Osteocyte (in vitro differentiated cells): ENCODE data around the gene ITPKB. TPM values are rescaled to one million over a fixed set of nuclear protein-coding genes. Genes with fewer than 3 reads are reported as not detected.

Experiments
- DNase-seq: peaks from one replicate; pipeline ENCODE4 v3.0.0; 2021; ENCODE audit warnings: mixed read lengths; ENCODE audit not compliant: unreplicated experiment; ENCODE audit errors: extremely low spot score
- H3K27ac Mint-ChIP-seq: one replicate; pipeline ENCODE4 v1.8.0; 2021; ENCODE audit warnings: mild to moderate bottlenecking, mixed read lengths; ENCODE audit not compliant: unreplicated experiment
- H3K27me3 Mint-ChIP-seq: one replicate; pipeline ENCODE4 v1.8.0; 2021; ENCODE audit warnings: mixed read lengths; ENCODE audit not compliant: unreplicated experiment
- H3K36me3 Mint-ChIP-seq: one replicate; pipeline ENCODE4 v1.8.0; 2021; ENCODE audit warnings: mixed read lengths; ENCODE audit not compliant: unreplicated experiment
- H3K4me1 Mint-ChIP-seq: one replicate; pipeline ENCODE4 v1.8.0; 2021; ENCODE audit warnings: mixed read lengths; ENCODE audit not compliant: unreplicated experiment
- H3K4me3 Mint-ChIP-seq: one replicate; pipeline ENCODE4 v1.8.0; 2021; ENCODE audit warnings: mild to moderate bottlenecking, moderate library complexity, mixed read lengths; ENCODE audit not compliant: unreplicated experiment
- H3K9me3 Mint-ChIP-seq: one replicate; pipeline ENCODE4 v1.8.0; 2021; ENCODE audit warnings: mixed read lengths; ENCODE audit not compliant: unreplicated experiment
- total RNA-seq: library from RNA; stranded (reverse); gene quantifications from 2 replicates; pipeline ENCODE4 v1.2.1, GENCODE V29; 2021
- TF ChIP-seq, protein P1 (sequence below): fragments of 200-600 bp; sonication (generic); IDR thresholded peaks from 2 replicates; pipeline ENCODE4 v1.5.0; 2021; ENCODE audit warnings: antibody characterized with exemption, mild to moderate bottlenecking, moderate library complexity

ITPKB gene
- total RNA-seq, 1 donor from 2014 or later: 28.3 TPM

DNA sequence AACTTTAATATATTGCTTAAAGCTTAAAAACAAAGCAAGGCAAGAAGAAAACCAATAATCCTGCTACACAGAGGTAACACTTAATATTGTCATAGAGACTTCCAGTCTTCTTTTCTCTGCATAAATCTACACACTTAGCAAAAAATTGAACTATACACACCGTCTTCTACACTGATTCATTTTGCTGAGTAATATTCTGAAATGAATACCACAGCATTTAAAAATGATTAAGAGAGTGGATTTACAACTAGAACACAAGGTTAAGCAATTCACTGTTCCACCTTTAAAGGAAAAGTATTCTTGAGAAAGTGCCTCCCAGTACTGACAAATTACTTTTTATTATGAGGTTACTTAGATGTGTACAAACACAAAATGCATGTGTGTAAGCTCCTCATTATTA, 22.2 kb upstream of the ITPKB start:
- Mint-ChIP-seq H3K4me1 (peaks cover 22% of the 10 kb centered on the region), H3K9me3 (peaks cover 3% of the 10 kb centered on the region), H3K27me3 (no peaks in the 10 kb centered on the region), H3K36me3 (no peaks in the 10 kb centered on the region), H3K4me3 (no peak overlapping the region), H3K27ac (no peak overlapping the region)
- no peak for DNase-seq
- TF ChIP-seq, protein P1, sequence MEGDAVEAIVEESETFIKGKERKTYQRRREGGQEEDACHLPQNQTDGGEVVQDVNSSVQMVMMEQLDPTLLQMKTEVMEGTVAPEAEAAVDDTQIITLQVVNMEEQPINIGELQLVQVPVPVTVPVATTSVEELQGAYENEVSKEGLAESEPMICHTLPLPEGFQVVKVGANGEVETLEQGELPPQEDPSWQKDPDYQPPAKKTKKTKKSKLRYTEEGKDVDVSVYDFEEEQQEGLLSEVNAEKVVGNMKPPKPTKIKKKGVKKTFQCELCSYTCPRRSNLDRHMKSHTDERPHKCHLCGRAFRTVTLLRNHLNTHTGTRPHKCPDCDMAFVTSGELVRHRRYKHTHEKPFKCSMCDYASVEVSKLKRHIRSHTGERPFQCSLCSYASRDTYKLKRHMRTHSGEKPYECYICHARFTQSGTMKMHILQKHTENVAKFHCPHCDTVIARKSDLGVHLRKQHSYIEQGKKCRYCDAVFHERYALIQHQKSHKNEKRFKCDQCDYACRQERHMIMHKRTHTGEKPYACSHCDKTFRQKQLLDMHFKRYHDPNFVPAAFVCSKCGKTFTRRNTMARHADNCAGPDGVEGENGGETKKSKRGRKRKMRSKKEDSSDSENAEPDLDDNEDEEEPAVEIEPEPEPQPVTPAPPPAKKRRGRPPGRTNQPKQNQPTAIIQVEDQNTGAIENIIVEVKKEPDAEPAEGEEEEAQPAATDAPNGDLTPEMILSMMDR: no peak

DNA sequence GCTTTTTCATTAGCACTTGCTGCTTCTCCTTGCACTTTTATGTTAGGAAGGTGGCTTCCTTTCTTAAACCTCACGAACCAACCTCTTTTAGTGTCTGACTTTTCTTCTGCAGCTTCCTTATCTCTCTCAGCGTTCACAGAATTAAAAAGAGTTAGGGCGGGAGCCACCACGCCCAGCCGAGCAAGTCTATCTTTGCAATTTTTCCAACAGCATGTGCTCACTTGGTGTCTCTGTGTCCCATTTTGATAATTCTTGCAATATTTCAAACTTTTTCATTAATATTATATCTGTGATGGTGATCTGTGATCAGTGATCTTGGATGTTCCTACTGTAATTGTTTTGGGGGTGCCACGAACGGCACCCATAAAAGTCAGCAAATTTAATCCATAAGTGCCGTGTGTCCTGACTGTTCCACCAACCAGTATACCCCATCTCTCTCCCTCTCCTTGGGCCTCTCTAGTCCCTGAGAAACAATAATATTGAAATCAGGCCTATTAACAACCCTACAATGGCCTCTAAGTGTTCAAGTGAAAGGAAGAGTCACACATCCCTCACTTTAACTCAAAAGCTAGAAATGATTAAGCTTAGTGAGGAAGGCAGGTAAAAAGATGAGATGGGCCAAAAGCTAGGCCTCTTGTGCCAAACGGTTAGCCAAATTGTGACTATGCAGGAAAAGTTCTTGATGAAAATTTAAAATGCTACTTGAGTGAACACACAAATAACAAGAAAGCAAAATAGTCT, 15.9 kb upstream of the ITPKB start:
- no peak for DNase-seq
- Mint-ChIP-seq H3K9me3 (peaks cover 4% of the 10 kb centered on the region), H3K4me3 (no peak overlapping the region), H3K27me3 (peaks cover 6% of the 10 kb centered on the region), H3K4me1 (peaks cover 5% of the 10 kb centered on the region), H3K36me3 (no peaks in the 10 kb centered on the region), H3K27ac (no peak overlapping the region)
- TF ChIP-seq, protein P1: no peak

DNA sequence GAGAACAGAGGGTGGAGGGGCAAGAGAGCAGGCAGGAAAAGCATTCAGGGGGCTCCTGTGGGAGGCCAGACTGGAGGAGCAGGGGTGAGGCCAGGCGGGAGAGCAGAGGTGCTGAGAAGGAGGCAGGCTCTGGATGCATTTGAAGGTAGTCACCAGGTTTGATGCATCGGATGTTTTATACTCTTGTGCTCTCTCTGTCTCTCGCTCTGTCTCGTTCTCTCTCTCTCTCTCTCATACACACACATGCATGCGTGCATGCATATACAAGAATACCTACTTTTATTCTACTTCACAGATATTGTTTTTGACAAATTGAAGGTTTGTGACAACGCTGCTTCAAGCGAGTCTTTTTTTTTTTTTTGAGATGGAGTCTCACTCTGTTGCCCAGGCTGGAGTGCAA, 15.0 kb upstream of the ITPKB start:
- H3K27ac Mint-ChIP-seq: no peak overlapping the region
- H3K9me3 Mint-ChIP-seq: peaks cover 4% of the 10 kb centered on the region
- H3K4me3 Mint-ChIP-seq: no peak overlapping the region
- no peaks in the 10 kb centered on the region for H3K36me3 Mint-ChIP-seq
- H3K27me3 Mint-ChIP-seq: peaks cover 6% of the 10 kb centered on the region
- H3K4me1 Mint-ChIP-seq: peaks cover 5% of the 10 kb centered on the region
- no peak for DNase-seq
- TF ChIP-seq, protein P1: no peak

DNA sequence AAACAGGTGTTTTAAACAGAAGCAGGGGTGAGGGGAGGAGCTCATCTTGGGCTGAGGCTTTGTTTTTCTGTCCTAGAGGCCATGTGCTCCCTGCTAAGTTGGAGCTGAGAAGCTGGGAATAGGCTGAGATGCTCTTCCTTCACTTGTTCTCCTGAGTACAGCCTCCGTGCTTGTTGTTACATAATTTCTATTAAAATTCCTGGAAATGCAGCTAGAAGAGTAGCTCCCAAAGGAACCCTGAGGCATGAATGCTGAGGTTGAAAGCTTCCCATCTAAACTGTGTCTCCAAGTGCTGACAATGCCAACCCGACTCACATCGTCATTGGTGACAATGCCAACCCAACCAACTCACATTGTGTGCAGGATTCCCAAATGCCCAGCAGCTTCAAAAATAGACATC, 12.6 kb upstream of the ITPKB start:
- peaks cover 5% of the 10 kb centered on the region for H3K4me1 Mint-ChIP-seq
- TF ChIP-seq, protein P1: no peak
- H3K9me3 Mint-ChIP-seq: peaks cover 4% of the 10 kb centered on the region

DNA sequence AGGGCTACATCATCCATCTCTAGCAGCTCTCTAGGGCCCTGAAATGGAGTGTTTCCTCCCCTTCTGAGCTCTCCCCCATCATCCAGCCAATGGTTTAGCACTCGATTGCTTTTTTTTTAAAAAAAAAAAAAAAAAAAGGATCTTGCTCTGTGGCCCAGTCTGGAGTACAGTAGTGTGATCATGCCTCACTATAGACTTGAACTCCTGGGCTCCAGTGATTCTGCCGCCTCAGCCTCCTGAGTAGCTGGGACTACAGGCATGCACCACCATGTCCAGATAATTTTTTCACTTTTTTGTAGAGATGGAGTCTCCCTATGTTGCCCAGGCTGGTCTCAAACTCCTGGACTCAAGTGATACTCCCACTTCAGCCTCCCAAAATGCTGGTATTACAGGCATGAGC, 12.1 kb upstream of the ITPKB start:
- Mint-ChIP-seq H3K27me3 (peaks cover 11% of the 10 kb centered on the region), H3K9me3 (no peaks in the 10 kb centered on the region), H3K27ac (no peak overlapping the region), H3K36me3 (no peaks in the 10 kb centered on the region), H3K4me3 (no peak overlapping the region), H3K4me1 (peaks cover 5% of the 10 kb centered on the region)
- TF ChIP-seq, protein P1: no peak
- no peak for DNase-seq

More for the DNA sequence above, 12.6 kb upstream of the ITPKB start:
- Mint-ChIP-seq H3K27ac (no peak overlapping the region), H3K27me3 (peaks cover 11% of the 10 kb centered on the region), H3K4me3 (no peak overlapping the region), H3K36me3 (no peaks in the 10 kb centered on the region)
- no peak for DNase-seq
